ENCODE results near the gene CAMSAP3. TPM values are rescaled to one million over a fixed set of nuclear protein-coding genes. Genes with fewer than 3 reads are reported as not detected.

The CAMSAP3 gene
- total and polyA plus RNA-seq, 10 of the 15 experiments (the other 5 are each of a cell fraction or from before 2014, with no cell fraction given), result 0.03 to 6.3 (median 0.72) TPM

- 0 out of 2 replicates have a peak, but pooled peaks have one; percentile 17 for TF ChIP-seq BRCA1 (IDR thresholded peaks at IDR 0.05; ENCODE audit: low read depth, low read length)
- peak; percentile 55; the same call in 1 of the 2 replicates for TF ChIP-seq TAF1 (IDR thresholded peaks at IDR 0.05; ENCODE audit: borderline replicate concordance, low read depth, low read length)
- TF ChIP-seq NFIC (IDR thresholded peaks at IDR 0.05; ENCODE audit: low read depth, low read length), result no peak; the same call in 1 of the 2 replicates
- TF ChIP-seq, protein P1, sequence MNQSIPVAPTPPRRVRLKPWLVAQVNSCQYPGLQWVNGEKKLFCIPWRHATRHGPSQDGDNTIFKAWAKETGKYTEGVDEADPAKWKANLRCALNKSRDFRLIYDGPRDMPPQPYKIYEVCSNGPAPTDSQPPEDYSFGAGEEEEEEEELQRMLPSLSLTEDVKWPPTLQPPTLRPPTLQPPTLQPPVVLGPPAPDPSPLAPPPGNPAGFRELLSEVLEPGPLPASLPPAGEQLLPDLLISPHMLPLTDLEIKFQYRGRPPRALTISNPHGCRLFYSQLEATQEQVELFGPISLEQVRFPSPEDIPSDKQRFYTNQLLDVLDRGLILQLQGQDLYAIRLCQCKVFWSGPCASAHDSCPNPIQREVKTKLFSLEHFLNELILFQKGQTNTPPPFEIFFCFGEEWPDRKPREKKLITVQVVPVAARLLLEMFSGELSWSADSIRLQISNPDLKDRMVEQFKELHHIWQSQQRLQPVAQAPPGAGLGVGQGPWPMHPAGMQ (IDR thresholded peaks at IDR 0.05; ENCODE audit: borderline replicate concordance), result no peak
- 0 out of 2 replicates have a peak, but pooled peaks have one; percentile 37 for TF ChIP-seq LARP7 (IDR thresholded peaks at IDR 0.05)
- peak; percentile 16; the same call in 1 of the 2 replicates for TF ChIP-seq RUNX3 (IDR thresholded peaks at IDR 0.05; ENCODE audit: low read length)
- TF ChIP-seq RAD21 (IDR thresholded peaks at IDR 0.05; ENCODE audit: insufficient read depth, low read depth, low read length), result no peak
- peak; percentile 88 for TF ChIP-seq KLF5 (IDR thresholded peaks at IDR 0.05; ENCODE audit: partially characterized antibody)
- TF ChIP-seq HDAC2 (IDR thresholded peaks at IDR 0.05), result peak; percentile 91
Observed at GRCh38 chr19:7629347-7630054, 33.8 kb downstream of the CAMSAP3 start, which contains the start of the genes PET100 and XAB2 (continued).

DNA sequence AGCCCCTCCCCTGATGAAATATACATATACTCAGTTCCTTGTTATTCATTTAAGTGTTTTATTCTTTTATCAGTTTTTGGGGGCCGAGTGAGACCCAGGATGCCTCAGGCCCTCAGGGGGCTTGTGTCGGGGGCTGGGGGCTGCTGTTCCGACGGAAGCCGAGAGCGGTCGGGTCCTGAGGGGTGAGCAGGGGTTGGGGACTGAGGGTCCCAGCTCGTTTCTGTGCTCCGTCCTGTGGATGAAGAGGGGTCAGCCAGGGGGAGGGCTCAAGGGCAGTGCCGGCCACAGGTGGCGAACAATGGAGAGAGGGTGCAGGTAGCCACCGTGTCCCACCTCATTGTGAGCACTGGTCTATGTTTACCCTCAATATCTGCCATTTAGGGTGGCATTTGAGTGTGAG is 35.9 kb downstream of the CAMSAP3 start:
- Histone ChIP-seq H3K36me3 (ENCODE audit: control insufficient read depth in 2 of 2, insufficient read depth in 2 of 2, low read length in 1 of 2) (peaks cover 0 to 4% of the 10 kb centered on the region in 2 experiments; a peak in 2 of 4 replicates), H3K27me3 (replicated peaks in 1 of 2; ENCODE audit: control insufficient read depth in 2 of 2, insufficient read depth in 2 of 2, low read length in 1 of 2) (no peaks in the 10 kb centered on the region), H3K4me1 (ENCODE audit: control insufficient read depth, insufficient read depth, low read length) (peaks cover 18% of the 10 kb centered on the region), H3K4me2 (ENCODE audit: control insufficient read depth, insufficient read depth) (no peak overlapping the region), H2AFZ (ENCODE audit: control insufficient read depth, low read depth, low read length) (no peak overlapping the region), H3K4me3 (no peak overlapping the region), H3K27ac (ENCODE audit: control insufficient read depth, insufficient read depth) (no peak overlapping the region), H3K9ac (ENCODE audit: control insufficient read depth, insufficient read depth, low read length) (no peak overlapping the region), H4K20me1 (ENCODE audit: control insufficient read depth, insufficient read depth) (no peaks in the 10 kb centered on the region), H3K79me2 (ENCODE audit: control insufficient read depth, insufficient read depth, low read length) (peaks cover 39% of the 10 kb centered on the region), H3K9me3 (replicated peaks; ENCODE audit: control insufficient read depth, insufficient read depth, low read length) (no peaks in the 10 kb centered on the region)
- CTCF ChIA-PET, result interaction anchor here (0.8 kb wide), 1 partner anchor 339 kb away, joined by 3 read pairs; no protein-coding TSS in a partner anchor
- SMC1A ChIA-PET (ENCODE audit: uncharacterized antibody, unreplicated experiment), result no interaction called here
- WGBS (ENCODE audit: insufficient coverage, insufficient replicate concordance, low lambda C conversion rate, missing lambda C conversion rate), result 90% methylated on average over 12 of the region's 12 CpGs
- POLR2A ChIA-PET, result no interaction called here
- no TSS peak for BruUV-seq (replicated peaks)
- FAIRE-seq (no peak), ATAC-seq (no peak), DNase-seq (ENCODE audit: low read depth, low spot score) (no peak)
- in situ Hi-C loops (cut with MboI) (no loop called here), intact Hi-C loops (cut with micrococcal nuclease; ENCODE audit: unreplicated experiment) (no loop called here)
- RAD21 ChIA-PET (ENCODE audit: unreplicated experiment), result no interaction called here
- TF ChIP-seq BCL11A (IDR thresholded peaks at IDR 0.05; ENCODE audit: low read depth, low read length) (no peak), ZBTB33 (IDR thresholded peaks at IDR 0.05) (no peak), NFIC (IDR thresholded peaks at IDR 0.05; ENCODE audit: low read depth, low read length) (no peak), JUNB (IDR thresholded peaks at IDR 0.05) (no peak), PAX5 (IDR thresholded peaks at IDR 0.05; ENCODE audit: borderline replicate concordance, low read depth, low read length) (no peak), TCF12 (IDR thresholded peaks at IDR 0.05; ENCODE audit: low read depth, low read length) (no peak), RELA (IDR thresholded peaks at IDR 0.05; ENCODE audit: borderline replicate concordance, partially characterized antibody) (no peak), ZSCAN29 (IDR thresholded peaks at IDR 0.05) (no peak), POLR2AphosphoS2 (IDR thresholded peaks at IDR 0.05; ENCODE audit: low read depth, low read length) (no peak), SREBF2 (IDR thresholded peaks at IDR 0.05; ENCODE audit: low read length) (no peak), EED (IDR thresholded peaks at IDR 0.05; ENCODE audit: low read depth) (no peak), CBX3 (IDR thresholded peaks at IDR 0.05; ENCODE audit: borderline replicate concordance, low read depth) (no peak), ZNF24 (IDR thresholded peaks at IDR 0.05) (no peak)
